WTC11 (cell line): Measurements from ENCODE around the gene LIPH. TPM values are rescaled to one million over a fixed set of nuclear protein-coding genes. Genes with fewer than 3 reads are reported as not detected.

Source experiments
- ATF1 ChIP-seq: sonication (generic); formaldehyde crosslinking; IDR thresholded peaks from 2 replicates; pipeline ENCODE4 v1.8.1; 2023; ENCODE audit warnings: mild to moderate bottlenecking, moderate library complexity, missing genetic modification reagents
- CBFB ChIP-seq: sonication (generic); formaldehyde crosslinking; IDR thresholded peaks from 2 replicates; pipeline ENCODE4 v1.8.1; 2022; ENCODE audit warnings: mild to moderate bottlenecking, low read depth, missing genetic modification reagents
- ETV6 ChIP-seq: sonication (generic); formaldehyde crosslinking; IDR thresholded peaks from 2 replicates; pipeline ENCODE4 v1.8.1; 2022; ENCODE audit warnings: mild to moderate bottlenecking, missing genetic modification reagents
- FOXP1 ChIP-seq: sonication (generic); formaldehyde crosslinking; IDR thresholded peaks from 2 replicates; pipeline ENCODE4 v1.8.0; 2022; ENCODE audit warnings: missing genetic modification reagents, mild to moderate bottlenecking, moderate library complexity, borderline replicate concordance
- GABPB1 ChIP-seq: sonication (generic); formaldehyde crosslinking; IDR thresholded peaks from 2 replicates; pipeline ENCODE4 v1.8.1; 2023; ENCODE audit warnings: mild to moderate bottlenecking, missing genetic modification reagents
- GTF2I ChIP-seq: fragments of 250-450 bp; sonication (Bioruptor Pico); conservative IDR thresholded peaks from 2 replicates; pipeline ENCODE4 v1.4.0; 2021; ENCODE audit warnings: mild to moderate bottlenecking
- HMGA2 ChIP-seq: fragments of 250-450 bp; sonication (Bioruptor Pico); IDR thresholded peaks from 2 replicates; pipeline ENCODE4 v1.4.0; 2021; ENCODE audit warnings: mild to moderate bottlenecking, moderate library complexity
- KAT7 ChIP-seq: sonication (generic); formaldehyde crosslinking; IDR thresholded peaks from 2 replicates; pipeline ENCODE4 v1.8.1; 2023; ENCODE audit warnings: missing genetic modification reagents, mild to moderate bottlenecking, borderline replicate concordance
- SMAD4 ChIP-seq: sonication (generic); formaldehyde crosslinking; IDR thresholded peaks from 2 replicates; pipeline ENCODE4 v1.8.0; 2022; ENCODE audit warnings: mild to moderate bottlenecking, missing genetic modification reagents
- SOX15 ChIP-seq: fragments of 250-450 bp; sonication (Bioruptor Pico); IDR thresholded peaks from 2 replicates; pipeline ENCODE4 v1.9.0; 2021; ENCODE audit warnings: mild to moderate bottlenecking
- TP53 ChIP-seq: sonication (generic); formaldehyde crosslinking; IDR thresholded peaks from 2 replicates; pipeline ENCODE4 v1.8.1; 2023; ENCODE audit warnings: mild to moderate bottlenecking, missing genetic modification reagents
- ZNF423 ChIP-seq: fragments of 250-450 bp; sonication (Bioruptor Pico); IDR thresholded peaks from 2 replicates; pipeline ENCODE4 v2.1.2; 2022; ENCODE audit warnings: mild to moderate bottlenecking, moderate library complexity
- ZNF671 ChIP-seq: fragments of 250-450 bp; sonication (Bioruptor Pico); IDR thresholded peaks from 2 replicates; pipeline ENCODE4 v1.8.0; 2021; ENCODE audit warnings: mild to moderate bottlenecking
- total RNA-seq: library from RNA; stranded (reverse); gene quantifications from 3 replicates; pipeline ENCODE4 v1.2.3, GENCODE V29; 2021
- TF ChIP-seq, protein P1 (sequence below): sonication (generic); formaldehyde crosslinking; IDR thresholded peaks from 2 replicates; pipeline ENCODE4 v1.8.0; 2023; ENCODE audit warnings: missing genetic modification reagents, mild to moderate bottlenecking, borderline replicate concordance
- TF ChIP-seq, protein P2 (sequence below): sonication (generic); formaldehyde crosslinking; IDR thresholded peaks from 2 replicates; pipeline ENCODE4 v1.8.1; 2023; ENCODE audit warnings: mild to moderate bottlenecking, missing genetic modification reagents
- TF ChIP-seq, protein P3 (sequence below): sonication (generic); formaldehyde crosslinking; IDR thresholded peaks from 2 replicates; pipeline ENCODE4 v1.8.0; 2023; ENCODE audit warnings: missing genetic modification reagents
- TF ChIP-seq, protein P4 (sequence below): sonication (generic); formaldehyde crosslinking; IDR thresholded peaks from 2 replicates; pipeline ENCODE4 v1.8.1; 2022; ENCODE audit warnings: low read depth, mild to moderate bottlenecking, moderate library complexity, missing genetic modification reagents, borderline replicate concordance
- TF ChIP-seq, protein P5 (sequence below): fragments of 250-450 bp; sonication (Bioruptor Pico); conservative IDR thresholded peaks from 2 replicates; pipeline ENCODE4 v1.9.0; 2021; ENCODE audit warnings: mild to moderate bottlenecking
- TF ChIP-seq, protein P6 (sequence below): sonication (generic); formaldehyde crosslinking; IDR thresholded peaks from 2 replicates; pipeline ENCODE4 v1.8.0; 2022; ENCODE audit warnings: mild to moderate bottlenecking, missing genetic modification reagents
- TF ChIP-seq, protein P7 (sequence below): sonication (generic); formaldehyde crosslinking; IDR thresholded peaks from 2 replicates; pipeline ENCODE4 v1.8.1; 2022; ENCODE audit warnings: mild to moderate bottlenecking, missing genetic modification reagents, moderate library complexity, borderline replicate concordance
- TF ChIP-seq, protein P8 (sequence below): sonication (generic); formaldehyde crosslinking; IDR thresholded peaks from 2 replicates; pipeline ENCODE4 v1.8.0; 2022; ENCODE audit warnings: mild to moderate bottlenecking, missing genetic modification reagents

LIPH gene
- total RNA-seq, 1 experiment from 2014 or later, result 0.07 TPM

DNA sequence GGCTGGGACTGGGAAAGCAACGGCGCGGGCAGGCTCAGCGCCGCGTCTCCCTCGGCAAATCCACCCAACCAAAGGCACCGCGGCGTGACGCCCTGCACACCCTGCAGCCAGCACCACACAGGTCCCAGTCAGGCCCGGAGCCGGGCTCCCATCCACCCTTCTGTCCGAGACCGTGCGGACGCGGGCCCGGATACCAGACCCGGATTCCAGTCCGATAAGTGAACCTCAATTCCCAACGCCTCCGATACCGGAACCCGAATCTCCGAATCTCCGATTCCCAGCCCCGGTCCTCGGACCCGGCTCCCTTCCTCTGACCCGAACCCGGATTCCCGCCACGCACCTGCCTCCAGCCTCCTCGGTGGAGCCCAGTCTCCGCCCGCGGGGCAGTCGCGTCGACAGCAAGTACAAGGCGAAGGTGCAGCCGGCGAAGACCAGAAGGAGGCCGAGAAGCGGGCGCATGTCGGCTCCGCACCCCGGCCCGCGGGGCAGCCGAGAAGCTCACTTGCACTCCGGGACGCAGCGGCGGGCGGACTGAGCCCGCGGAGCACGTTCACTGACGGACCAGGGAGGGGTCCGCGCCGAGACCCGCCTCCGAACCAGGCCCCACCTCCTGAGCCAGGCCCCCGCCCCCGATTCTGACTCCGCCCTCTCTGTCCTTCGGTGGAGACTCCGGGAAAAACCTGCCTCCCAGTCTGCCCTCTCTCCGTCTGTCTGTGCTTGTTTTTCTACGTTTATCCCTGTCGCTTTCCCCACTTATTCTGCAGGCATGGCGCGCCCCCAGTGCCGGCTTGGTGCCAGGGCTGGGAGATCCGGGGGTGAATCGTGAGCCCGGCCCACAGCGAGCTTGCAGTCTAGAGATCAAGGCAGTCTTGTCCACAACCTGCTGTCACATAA is 53.6 kb downstream of the LIPH start, which contains the start of gene TMEM41A (continued):
- TF ChIP-seq, protein P1, sequence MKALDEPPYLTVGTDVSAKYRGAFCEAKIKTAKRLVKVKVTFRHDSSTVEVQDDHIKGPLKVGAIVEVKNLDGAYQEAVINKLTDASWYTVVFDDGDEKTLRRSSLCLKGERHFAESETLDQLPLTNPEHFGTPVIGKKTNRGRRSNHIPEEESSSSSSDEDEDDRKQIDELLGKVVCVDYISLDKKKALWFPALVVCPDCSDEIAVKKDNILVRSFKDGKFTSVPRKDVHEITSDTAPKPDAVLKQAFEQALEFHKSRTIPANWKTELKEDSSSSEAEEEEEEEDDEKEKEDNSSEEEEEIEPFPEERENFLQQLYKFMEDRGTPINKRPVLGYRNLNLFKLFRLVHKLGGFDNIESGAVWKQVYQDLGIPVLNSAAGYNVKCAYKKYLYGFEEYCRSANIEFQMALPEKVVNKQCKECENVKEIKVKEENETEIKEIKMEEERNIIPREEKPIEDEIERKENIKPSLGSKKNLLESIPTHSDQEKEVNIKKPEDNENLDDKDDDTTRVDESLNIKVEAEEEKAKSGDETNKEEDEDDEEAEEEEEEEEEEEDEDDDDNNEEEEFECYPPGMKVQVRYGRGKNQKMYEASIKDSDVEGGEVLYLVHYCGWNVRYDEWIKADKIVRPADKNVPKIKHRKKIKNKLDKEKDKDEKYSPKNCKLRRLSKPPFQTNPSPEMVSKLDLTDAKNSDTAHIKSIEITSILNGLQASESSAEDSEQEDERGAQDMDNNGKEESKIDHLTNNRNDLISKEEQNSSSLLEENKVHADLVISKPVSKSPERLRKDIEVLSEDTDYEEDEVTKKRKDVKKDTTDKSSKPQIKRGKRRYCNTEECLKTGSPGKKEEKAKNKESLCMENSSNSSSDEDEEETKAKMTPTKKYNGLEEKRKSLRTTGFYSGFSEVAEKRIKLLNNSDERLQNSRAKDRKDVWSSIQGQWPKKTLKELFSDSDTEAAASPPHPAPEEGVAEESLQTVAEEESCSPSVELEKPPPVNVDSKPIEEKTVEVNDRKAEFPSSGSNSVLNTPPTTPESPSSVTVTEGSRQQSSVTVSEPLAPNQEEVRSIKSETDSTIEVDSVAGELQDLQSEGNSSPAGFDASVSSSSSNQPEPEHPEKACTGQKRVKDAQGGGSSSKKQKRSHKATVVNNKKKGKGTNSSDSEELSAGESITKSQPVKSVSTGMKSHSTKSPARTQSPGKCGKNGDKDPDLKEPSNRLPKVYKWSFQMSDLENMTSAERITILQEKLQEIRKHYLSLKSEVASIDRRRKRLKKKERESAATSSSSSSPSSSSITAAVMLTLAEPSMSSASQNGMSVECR, result peak; percentile 93
- TF ChIP-seq ATF1 (CRISPR knock-in tag) (0 out of 2 replicates have a peak, but pooled peaks have one; percentile 63), CBFB (peak; percentile 94), GTF2I (CRISPR knock-in tag) (no peak), SOX15 (CRISPR knock-in tag) (no peak), ZNF423 (CRISPR knock-in tag) (no peak), HMGA2 (CRISPR knock-in tag) (no peak), SMAD4 (CRISPR knock-in tag) (0 out of 2 replicates have a peak, but pooled peaks have one; percentile 25), FOXP1 (peak; percentile 89; the same call in 1 of the 2 replicates), ETV6 (peak; percentile 91), GABPB1 (peak; percentile 86), KAT7 (peak; percentile 89), ZNF671 (no peak), TP53 (CRISPR knock-in tag) (no peak; the same call in 1 of the 2 replicates)
- TF ChIP-seq, protein P2, sequence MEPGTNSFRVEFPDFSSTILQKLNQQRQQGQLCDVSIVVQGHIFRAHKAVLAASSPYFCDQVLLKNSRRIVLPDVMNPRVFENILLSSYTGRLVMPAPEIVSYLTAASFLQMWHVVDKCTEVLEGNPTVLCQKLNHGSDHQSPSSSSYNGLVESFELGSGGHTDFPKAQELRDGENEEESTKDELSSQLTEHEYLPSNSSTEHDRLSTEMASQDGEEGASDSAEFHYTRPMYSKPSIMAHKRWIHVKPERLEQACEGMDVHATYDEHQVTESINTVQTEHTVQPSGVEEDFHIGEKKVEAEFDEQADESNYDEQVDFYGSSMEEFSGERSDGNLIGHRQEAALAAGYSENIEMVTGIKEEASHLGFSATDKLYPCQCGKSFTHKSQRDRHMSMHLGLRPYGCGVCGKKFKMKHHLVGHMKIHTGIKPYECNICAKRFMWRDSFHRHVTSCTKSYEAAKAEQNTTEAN (CRISPR knock-in tag), result no peak
- TF ChIP-seq, protein P3, sequence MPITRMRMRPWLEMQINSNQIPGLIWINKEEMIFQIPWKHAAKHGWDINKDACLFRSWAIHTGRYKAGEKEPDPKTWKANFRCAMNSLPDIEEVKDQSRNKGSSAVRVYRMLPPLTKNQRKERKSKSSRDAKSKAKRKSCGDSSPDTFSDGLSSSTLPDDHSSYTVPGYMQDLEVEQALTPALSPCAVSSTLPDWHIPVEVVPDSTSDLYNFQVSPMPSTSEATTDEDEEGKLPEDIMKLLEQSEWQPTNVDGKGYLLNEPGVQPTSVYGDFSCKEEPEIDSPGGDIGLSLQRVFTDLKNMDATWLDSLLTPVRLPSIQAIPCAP (CRISPR knock-in tag), result 0 out of 2 replicates have a peak, but pooled peaks have one; percentile 84
- TF ChIP-seq, protein P4, sequence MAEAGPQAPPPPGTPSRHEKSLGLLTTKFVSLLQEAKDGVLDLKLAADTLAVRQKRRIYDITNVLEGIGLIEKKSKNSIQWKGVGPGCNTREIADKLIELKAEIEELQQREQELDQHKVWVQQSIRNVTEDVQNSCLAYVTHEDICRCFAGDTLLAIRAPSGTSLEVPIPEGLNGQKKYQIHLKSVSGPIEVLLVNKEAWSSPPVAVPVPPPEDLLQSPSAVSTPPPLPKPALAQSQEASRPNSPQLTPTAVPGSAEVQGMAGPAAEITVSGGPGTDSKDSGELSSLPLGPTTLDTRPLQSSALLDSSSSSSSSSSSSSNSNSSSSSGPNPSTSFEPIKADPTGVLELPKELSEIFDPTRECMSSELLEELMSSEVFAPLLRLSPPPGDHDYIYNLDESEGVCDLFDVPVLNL, result peak; percentile 69; the same call in 1 of the 2 replicates
- TF ChIP-seq, protein P5, sequence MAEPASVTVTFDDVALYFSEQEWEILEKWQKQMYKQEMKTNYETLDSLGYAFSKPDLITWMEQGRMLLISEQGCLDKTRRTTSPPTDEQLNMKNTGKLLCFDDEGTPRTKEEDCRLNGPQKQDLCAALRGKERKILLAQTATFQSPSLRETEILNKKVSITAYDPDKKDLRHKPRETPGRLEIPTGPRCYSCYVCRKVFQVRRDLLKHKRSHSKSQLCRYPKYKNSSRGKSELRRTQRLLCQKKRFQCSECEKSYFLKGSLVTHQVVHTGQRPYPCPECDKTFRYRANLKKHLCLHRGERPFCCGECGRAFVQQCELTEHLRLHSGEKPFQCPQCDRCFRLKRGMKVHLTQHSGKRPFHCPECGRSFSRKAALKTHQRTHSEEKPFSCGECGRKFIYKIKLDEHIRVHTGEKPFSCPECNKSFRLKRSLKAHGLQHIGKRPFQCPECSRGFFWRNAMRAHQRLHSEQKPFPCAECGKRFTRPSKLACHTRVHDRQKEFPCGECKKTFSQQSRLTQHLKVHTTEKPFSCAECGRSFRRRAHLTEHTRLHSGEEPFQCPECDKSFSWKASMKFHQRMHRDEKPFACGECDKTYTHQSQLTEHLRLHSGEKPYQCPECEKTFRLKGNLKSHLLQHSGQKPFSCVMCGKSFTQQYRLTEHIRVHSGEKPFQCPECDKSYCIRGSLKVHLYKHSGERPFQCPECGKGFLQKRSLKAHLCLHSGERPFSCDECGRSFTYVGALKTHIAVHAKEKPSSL (CRISPR knock-in tag), result no peak
- TF ChIP-seq, protein P6, sequence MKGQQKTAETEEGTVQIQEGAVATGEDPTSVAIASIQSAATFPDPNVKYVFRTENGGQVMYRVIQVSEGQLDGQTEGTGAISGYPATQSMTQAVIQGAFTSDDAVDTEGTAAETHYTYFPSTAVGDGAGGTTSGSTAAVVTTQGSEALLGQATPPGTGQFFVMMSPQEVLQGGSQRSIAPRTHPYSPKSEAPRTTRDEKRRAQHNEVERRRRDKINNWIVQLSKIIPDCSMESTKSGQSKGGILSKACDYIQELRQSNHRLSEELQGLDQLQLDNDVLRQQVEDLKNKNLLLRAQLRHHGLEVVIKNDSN (CRISPR knock-in tag), result 0 out of 2 replicates have a peak, but pooled peaks have one; percentile 56
- TF ChIP-seq, protein P7, sequence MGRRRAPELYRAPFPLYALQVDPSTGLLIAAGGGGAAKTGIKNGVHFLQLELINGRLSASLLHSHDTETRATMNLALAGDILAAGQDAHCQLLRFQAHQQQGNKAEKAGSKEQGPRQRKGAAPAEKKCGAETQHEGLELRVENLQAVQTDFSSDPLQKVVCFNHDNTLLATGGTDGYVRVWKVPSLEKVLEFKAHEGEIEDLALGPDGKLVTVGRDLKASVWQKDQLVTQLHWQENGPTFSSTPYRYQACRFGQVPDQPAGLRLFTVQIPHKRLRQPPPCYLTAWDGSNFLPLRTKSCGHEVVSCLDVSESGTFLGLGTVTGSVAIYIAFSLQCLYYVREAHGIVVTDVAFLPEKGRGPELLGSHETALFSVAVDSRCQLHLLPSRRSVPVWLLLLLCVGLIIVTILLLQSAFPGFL (CRISPR knock-in tag), result no peak
- TF ChIP-seq, protein P8, sequence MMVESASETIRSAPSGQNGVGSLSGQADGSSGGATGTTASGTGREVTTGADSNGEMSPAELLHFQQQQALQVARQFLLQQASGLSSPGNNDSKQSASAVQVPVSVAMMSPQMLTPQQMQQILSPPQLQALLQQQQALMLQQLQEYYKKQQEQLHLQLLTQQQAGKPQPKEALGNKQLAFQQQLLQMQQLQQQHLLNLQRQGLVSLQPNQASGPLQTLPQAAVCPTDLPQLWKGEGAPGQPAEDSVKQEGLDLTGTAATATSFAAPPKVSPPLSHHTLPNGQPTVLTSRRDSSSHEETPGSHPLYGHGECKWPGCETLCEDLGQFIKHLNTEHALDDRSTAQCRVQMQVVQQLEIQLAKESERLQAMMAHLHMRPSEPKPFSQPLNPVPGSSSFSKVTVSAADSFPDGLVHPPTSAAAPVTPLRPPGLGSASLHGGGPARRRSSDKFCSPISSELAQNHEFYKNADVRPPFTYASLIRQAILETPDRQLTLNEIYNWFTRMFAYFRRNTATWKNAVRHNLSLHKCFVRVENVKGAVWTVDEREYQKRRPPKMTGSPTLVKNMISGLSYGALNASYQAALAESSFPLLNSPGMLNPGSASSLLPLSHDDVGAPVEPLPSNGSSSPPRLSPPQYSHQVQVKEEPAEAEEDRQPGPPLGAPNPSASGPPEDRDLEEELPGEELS (CRISPR knock-in tag), result peak; percentile 80; the same call in 1 of the 2 replicates
